Common myeloid progenitor, CD34-positive (primary cell): ENCODE results near the gene MTMR3.

Source experiments
- CTCF ChIA-PET: fragments of 350-600 bp; sonication (Branson Sonifier 250); formaldehyde crosslinking; loops from one replicate; lab custom pipeline; 2021; ENCODE audit warnings: antibody characterized with exemption; lab: Charles Lee
- POLR2A ChIA-PET: fragments of 350-600 bp; sonication (Branson Sonifier 250); formaldehyde crosslinking; loops from one replicate; lab custom pipeline; 2021; ENCODE audit warnings: antibody characterized with exemption; lab: Charles Lee
- DNase-seq, 3 donors: peaks; one replicate each; pipeline versions ENCODE4 v3.0.0 to v3.0.0-alpha.2; 2013
- H3K27ac ChIP-seq, 2 experiments: 1 replicate in 1 of 2; 2 replicates in 1 of 2; pipeline ENCODE4 v1.7.0; 2013; ENCODE audit warnings: inconsistent platforms in 2 of 2, low read length in 2 of 2, mild to moderate bottlenecking in 2 of 2, low read depth in 1 of 2, moderate library complexity in 1 of 2; ENCODE audit not compliant: severe bottlenecking in 2 of 2, insufficient read depth in 1 of 2, poor library complexity in 1 of 2
- H3K27me3 ChIP-seq, 5 experiments: replicated peaks in 2 of 5; 1 replicate in 3 of 5; 2 replicates in 2 of 5; pipeline versions ENCODE4 v1.6.1 to v1.7.0; 2013; ENCODE audit warnings: low read length in 4 of 5, mild to moderate bottlenecking in 2 of 5, moderate library complexity in 2 of 5, inconsistent platforms in 1 of 5; ENCODE audit not compliant: insufficient read depth in 5 of 5, control insufficient read depth in 4 of 5
- H3K36me3 ChIP-seq, 4 experiments: 1 replicate in 2 of 4; 2 replicates in 2 of 4; pipeline versions ENCODE4 v1.6.1 to v1.7.0; 2013; ENCODE audit warnings: low read length in 3 of 4, control low read depth in 1 of 4, mild to moderate bottlenecking in 1 of 4; ENCODE audit not compliant: control insufficient read depth in 4 of 4, insufficient read depth in 4 of 4
- H3K4me1 ChIP-seq, 4 experiments: 1 replicate in 3 of 4; 2 replicates in 1 of 4; pipeline versions ENCODE4 v1.6.1 to v1.7.1; 2013; ENCODE audit warnings: low read length in 3 of 4, mild to moderate bottlenecking in 3 of 4, control low read depth in 1 of 4, inconsistent platforms in 1 of 4, moderate library complexity in 1 of 4; ENCODE audit not compliant: control insufficient read depth in 4 of 4, insufficient read depth in 4 of 4; ENCODE audit errors: control extremely low read depth in 1 of 4
- H3K4me3 ChIP-seq, 7 experiments: 1 replicate in 4 of 7; 2 replicates in 3 of 7; pipeline versions ENCODE4 v1.5.1 to v1.7.0; 2013; ENCODE audit warnings: mild to moderate bottlenecking in 7 of 7, low read length in 6 of 7, moderate library complexity in 6 of 7, inconsistent platforms in 2 of 7, low read depth in 2 of 7, control low read depth in 1 of 7; ENCODE audit not compliant: insufficient read depth in 4 of 7, control insufficient read depth in 1 of 7; ENCODE audit errors: extremely low read depth in 1 of 7
- H3K9me3 ChIP-seq, 5 experiments: 1 replicate in 4 of 5; 2 replicates in 1 of 5; pipeline versions ENCODE4 v1.6.1 to v1.7.1; 2013; ENCODE audit warnings: low read length in 4 of 5, mild to moderate bottlenecking in 2 of 5, inconsistent platforms in 1 of 5, low read depth in 1 of 5, moderate library complexity in 1 of 5; ENCODE audit not compliant: control insufficient read depth in 4 of 5, insufficient read depth in 2 of 5; ENCODE audit errors: control extremely low read depth in 1 of 5
- WGBS: methylation state at CpG from one replicate; pipeline ENCODE4 v1.1.5; 2013; ENCODE audit not compliant: insufficient coverage; 5-methylcytosine and 5-hydroxymethylcytosine counted together

Gene MTMR3

DNA sequence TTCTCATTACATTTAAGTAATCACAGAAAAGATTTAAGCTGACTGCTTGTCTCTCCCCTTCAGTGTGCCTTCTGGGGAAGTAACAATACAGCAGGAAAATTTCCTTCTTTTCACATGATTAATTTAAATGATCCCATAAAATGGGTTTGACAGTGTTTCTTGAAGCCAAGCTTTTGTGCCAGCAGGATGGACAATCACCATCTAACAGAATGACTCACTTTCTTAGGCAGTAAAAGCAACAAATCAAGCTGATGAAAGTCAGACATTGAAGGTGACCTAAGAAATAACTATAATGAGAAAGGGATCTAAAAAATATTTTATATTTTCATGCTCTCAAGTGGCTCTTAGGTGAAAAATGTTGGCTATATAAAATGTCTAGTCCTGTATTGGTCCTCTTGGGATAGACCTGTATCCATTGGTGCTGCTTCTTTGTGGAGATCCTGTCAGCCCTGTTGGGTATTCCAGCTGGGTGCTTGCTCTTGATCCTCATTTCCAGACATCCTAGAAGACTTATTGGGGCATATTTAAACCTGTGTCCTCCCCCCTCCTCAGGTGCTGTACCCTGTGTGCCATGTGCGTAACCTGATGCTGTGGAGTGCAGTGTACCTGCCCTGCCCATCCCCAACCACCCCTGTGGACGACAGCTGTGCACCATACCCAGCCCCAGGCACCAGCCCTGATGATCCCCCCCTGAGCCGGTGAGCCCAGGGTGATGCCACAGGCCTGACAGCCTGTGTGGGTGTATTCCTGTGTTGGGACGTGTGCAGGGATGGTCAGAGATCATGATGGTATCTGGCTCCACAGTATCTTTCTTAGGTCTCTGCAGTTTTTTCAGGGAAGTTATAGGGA, 134.6 kb downstream of the MTMR3 start:
- 95% methylated on average over 4 of the region's 4 CpGs for whole genome bisulfite sequencing
- CTCF ChIA-PET = interaction anchor here (1.5 to 3.6 kb wide), 2 partner anchors 12 to 30 kb away, joined by 4 to 8 read pairs; no protein-coding TSS in a partner anchor

GRCh38 chr22:30020511-30020910, 137.5 kb downstream of the MTMR3 start:
- no peak overlapping the region for H3K4me3 ChIP-seq
- peaks cover 34 to 95% (median 79%) of the 10 kb centered on the region in 4 experiments for H3K36me3 ChIP-seq
- WGBS = 94% methylated on average over 7 of the region's 9 CpGs
- ChIA-PET CTCF (interaction anchor here (1.4 kb wide), 1 partner anchor 395 kb away, joined by 4 read pairs; no protein-coding TSS in a partner anchor), POLR2A (no interaction called here)
- H3K27ac ChIP-seq = no peak overlapping the region
- no peaks in the 10 kb centered on the region for H3K9me3 ChIP-seq
- no peak for DNase-seq
- no peaks in the 10 kb centered on the region for H3K27me3 ChIP-seq
- no peaks in the 10 kb centered on the region for H3K4me1 ChIP-seq

More for the DNA sequence above, 134.6 kb downstream of the MTMR3 start:
- no peak overlapping the region for H3K4me3 ChIP-seq
- POLR2A ChIA-PET = no interaction called here
- no peaks in the 10 kb centered on the region for H3K27me3 ChIP-seq
- H3K27ac ChIP-seq = no peak overlapping the region
- H3K4me1 ChIP-seq = no peaks in the 10 kb centered on the region
- H3K36me3 ChIP-seq = peaks cover 32 to 91% (median 65%) of the 10 kb centered on the region in 4 experiments
- no peaks in the 10 kb centered on the region for H3K9me3 ChIP-seq
- no peak for DNase-seq

DNA sequence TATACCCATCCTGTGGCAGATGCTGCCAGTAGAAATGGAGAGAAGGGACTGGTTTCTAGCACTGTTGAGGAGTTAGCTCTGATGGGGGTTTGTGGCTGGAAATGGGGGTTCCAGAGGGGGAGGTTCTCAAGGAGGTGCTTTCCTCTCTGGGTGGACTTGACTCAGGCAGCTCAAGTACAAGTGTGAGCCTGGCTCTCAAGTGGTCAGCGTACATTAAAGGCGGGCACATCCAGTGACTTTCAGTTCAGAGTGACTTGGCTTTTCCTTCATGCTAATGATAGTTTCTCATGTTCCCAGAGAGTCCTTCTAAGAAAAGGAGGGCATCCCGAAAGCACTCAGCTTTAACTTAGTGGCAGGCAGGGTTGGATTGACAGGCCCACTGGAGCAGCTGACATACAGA, 138.4 kb downstream of the MTMR3 start:
- Histone ChIP-seq H3K27ac (no peak overlapping the region), H3K4me3 (no peak overlapping the region), H3K4me1 (no peaks in the 10 kb centered on the region), H3K36me3 (peaks cover 28 to 95% (median 81%) of the 10 kb centered on the region in 4 experiments), H3K27me3 (no peaks in the 10 kb centered on the region), H3K9me3 (no peaks in the 10 kb centered on the region)
- POLR2A ChIA-PET = no interaction called here
- CTCF ChIA-PET = interaction anchor here (1.4 to 1.5 kb wide), 2 partner anchors 14 to 396 kb away, joined by 3 to 4 read pairs; no protein-coding TSS in a partner anchor
- WGBS = 95% methylated on average over 3 of the region's 3 CpGs
- DNase-seq = no peak

- Histone ChIP-seq H3K27ac (no peak overlapping the region), H3K36me3 (peaks cover 25 to 95% (median 79%) of the 10 kb centered on the region in 4 experiments), H3K4me1 (no peaks in the 10 kb centered on the region), H3K4me3 (no peak overlapping the region), H3K27me3 (no peaks in the 10 kb centered on the region), H3K9me3 (no peaks in the 10 kb centered on the region)
- DNase-seq = no peak
- ChIA-PET POLR2A (no interaction called here), CTCF (interaction anchor here (1.5 to 1.9 kb wide), 2 partner anchors 13 to 17 kb away, joined by 3 to 7 read pairs; no protein-coding TSS in a partner anchor)
- 100% methylated on average over 8 of the region's 8 CpGs for WGBS
Observed at GRCh38 chr22:30021881-30022619, 139.1 kb downstream of the MTMR3 start.

DNA sequence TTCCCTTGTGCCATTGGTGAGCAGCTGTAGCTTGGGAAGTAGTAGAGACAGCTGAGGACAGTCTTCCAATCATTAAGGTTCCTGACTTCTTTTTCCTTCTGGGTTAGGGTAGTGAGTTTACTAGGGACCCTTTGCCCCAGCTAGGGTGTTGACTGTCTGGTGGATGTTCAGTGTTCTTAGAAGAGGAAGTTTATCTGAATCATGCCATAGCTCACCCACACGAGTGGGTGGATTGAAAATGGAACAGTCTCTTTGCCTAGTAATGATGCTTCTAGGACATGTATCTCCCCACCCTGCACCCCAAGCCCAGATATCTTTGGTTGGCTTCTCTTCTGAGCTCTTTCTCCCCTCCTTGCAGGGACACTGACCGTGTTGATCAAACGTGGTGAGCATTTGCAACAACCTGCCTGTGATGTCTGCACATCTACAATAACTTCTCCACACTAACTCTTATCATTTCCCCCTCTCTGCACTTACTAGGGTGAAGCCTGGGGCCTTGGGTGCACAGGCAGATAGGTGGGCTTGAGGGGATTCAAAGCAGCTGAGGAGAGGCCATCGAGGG, 140.2 kb downstream of the MTMR3 start:
- WGBS = 94% methylated on average over 2 of the region's 4 CpGs
- Histone ChIP-seq H3K4me3 (no peak overlapping the region), H3K4me1 (no peaks in the 10 kb centered on the region), H3K36me3 (peaks cover 26 to 99% (median 77%) of the 10 kb centered on the region in 4 experiments), H3K9me3 (no peaks in the 10 kb centered on the region), H3K27me3 (no peaks in the 10 kb centered on the region), H3K27ac (no peak overlapping the region)
- POLR2A ChIA-PET = no interaction called here
- CTCF ChIA-PET = interaction anchor here (0.6 to 1.9 kb wide), 6 partner anchors 16 to 398 kb away, joined by 3 to 7 read pairs (median 3); no protein-coding TSS in a partner anchor
- no peak for DNase-seq

DNA sequence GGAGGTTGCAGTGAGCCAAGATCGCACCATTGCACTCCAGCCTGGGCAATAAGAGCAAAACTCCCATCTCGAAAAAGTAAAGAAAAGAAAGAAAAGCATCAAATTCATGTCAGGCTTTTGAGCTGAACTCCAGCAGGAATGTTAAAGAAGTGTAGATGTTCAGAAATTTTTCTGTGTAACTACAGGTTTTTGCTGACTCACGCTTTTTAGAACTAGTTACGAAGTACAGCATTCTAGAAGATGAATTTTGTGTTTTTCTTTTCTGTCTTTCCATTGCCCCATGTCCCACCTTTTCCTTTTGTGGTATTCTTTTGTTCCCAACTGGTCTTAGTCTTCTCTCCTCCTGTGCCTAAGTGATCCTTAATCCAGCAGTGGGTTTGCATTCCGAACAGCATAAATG, 141.3 kb downstream of the MTMR3 start:
- H3K4me3 ChIP-seq = no peak overlapping the region
- H3K4me1 ChIP-seq = no peaks in the 10 kb centered on the region
- no peak overlapping the region for H3K27ac ChIP-seq
- POLR2A ChIA-PET = no interaction called here
- H3K36me3 ChIP-seq = peaks cover 25 to 98% (median 77%) of the 10 kb centered on the region in 4 experiments
- CTCF ChIA-PET = interaction anchor here (1.0 to 1.6 kb wide), 4 partner anchors 9 to 399 kb away, joined by 3 to 5 read pairs (median 3); no protein-coding TSS in a partner anchor
- no peaks in the 10 kb centered on the region for H3K9me3 ChIP-seq
- 98% methylated on average over 4 of the region's 5 CpGs for WGBS
- DNase-seq = no peak
- H3K27me3 ChIP-seq = no peaks in the 10 kb centered on the region
